GM03348 (cell line): Measurements from ENCODE around the gene EIF4H.
A peak's percentile ranks its signal among the peaks of the same experiment; 100 is the strongest.
"Not testable (repeated sequence)": the region's sequence is repeated elsewhere in the genome, so short reads cannot be mapped to it uniquely, and the experiment has no call there.

Experiments used
- DNase-seq: peaks from one replicate; pipeline ENCODE4 v3.0.0; 2012; ENCODE audit warnings: low spot score

The EIF4H gene

GRCh38 chr7:74173866-74174605 lies at the start of gene EIF4H:
EIF4H (plus strand) TSS chr7:74174356; CDS start chr7:74174384, 28 bp downstream.
- DNase-seq, result peak; percentile 99

GRCh38 chr7:74126220-74126880 lies 47.8 kb upstream of the EIF4H start:
- DNase-seq, result no peak

- no peak for DNase-seq
Observed at GRCh38 chr7:74129887-74130286, 44.3 kb upstream of the EIF4H start.

GRCh38 chr7:74130518-74130917 lies 43.6 kb upstream of the EIF4H start:
- no peak for DNase-seq

GRCh38 chr7:74134117-74134620 lies 40.0 kb upstream of the EIF4H start:
- DNase-seq, result no peak

GRCh38 chr7:74138334-74138867 lies 35.8 kb upstream of the EIF4H start:
- no peak for DNase-seq

GRCh38 chr7:74138945-74139843 lies 35.0 kb upstream of the EIF4H start:
- DNase-seq, result no peak

GRCh38 chr7:74141705-74142104 lies 32.5 kb upstream of the EIF4H start:
- DNase-seq, result no peak

- DNase-seq, result no peak
Observed at GRCh38 chr7:74143383-74143782, 30.8 kb upstream of the EIF4H start.

- no peak for DNase-seq
Observed at GRCh38 chr7:74148491-74148890, 25.7 kb upstream of the EIF4H start.

GRCh38 chr7:74149071-74149470 lies 25.1 kb upstream of the EIF4H start:
- no peak for DNase-seq

GRCh38 chr7:74149603-74150002 lies 24.6 kb upstream of the EIF4H start:
- DNase-seq, result no peak

- DNase-seq, result no peak
Observed at GRCh38 chr7:74153736-74154135, 20.4 kb upstream of the EIF4H start.

- DNase-seq, result no peak
Observed at GRCh38 chr7:74155810-74156395, 18.3 kb upstream of the EIF4H start.

GRCh38 chr7:74157605-74158004 lies 16.6 kb upstream of the EIF4H start:
- no peak for DNase-seq

- DNase-seq, result no peak
Observed at GRCh38 chr7:74164985-74165456, 9.1 kb upstream of the EIF4H start.

GRCh38 chr7:74165867-74166593 lies 8.1 kb upstream of the EIF4H start:
- no peak for DNase-seq

- not testable (repeated sequence) for DNase-seq
Observed at GRCh38 chr7:74167324-74167723, 6.8 kb upstream of the EIF4H start.

- no peak for DNase-seq
Observed at GRCh38 chr7:74173074-74173473, 1.1 kb upstream of the EIF4H start.

- DNase-seq, result no peak
Observed at GRCh38 chr7:74173491-74173865, 678 bp upstream of the EIF4H start.

- DNase-seq, result peak; percentile 61
Observed at GRCh38 chr7:74174606-74175082, 488 bp downstream of the EIF4H start.
